Right hindlimb (tissue), 1 donor: ENCODE results near the gene ITPRIPL1.
"Not testable (repeated sequence)": the region's sequence is repeated elsewhere in the genome, so short reads cannot be mapped to it uniquely, and the experiment has no call there.

ENCODE experiments used
- DNase-seq: peaks from one replicate; pipeline ENCODE4 v3.0.0-alpha.2; 2018

Gene ITPRIPL1, protein sequence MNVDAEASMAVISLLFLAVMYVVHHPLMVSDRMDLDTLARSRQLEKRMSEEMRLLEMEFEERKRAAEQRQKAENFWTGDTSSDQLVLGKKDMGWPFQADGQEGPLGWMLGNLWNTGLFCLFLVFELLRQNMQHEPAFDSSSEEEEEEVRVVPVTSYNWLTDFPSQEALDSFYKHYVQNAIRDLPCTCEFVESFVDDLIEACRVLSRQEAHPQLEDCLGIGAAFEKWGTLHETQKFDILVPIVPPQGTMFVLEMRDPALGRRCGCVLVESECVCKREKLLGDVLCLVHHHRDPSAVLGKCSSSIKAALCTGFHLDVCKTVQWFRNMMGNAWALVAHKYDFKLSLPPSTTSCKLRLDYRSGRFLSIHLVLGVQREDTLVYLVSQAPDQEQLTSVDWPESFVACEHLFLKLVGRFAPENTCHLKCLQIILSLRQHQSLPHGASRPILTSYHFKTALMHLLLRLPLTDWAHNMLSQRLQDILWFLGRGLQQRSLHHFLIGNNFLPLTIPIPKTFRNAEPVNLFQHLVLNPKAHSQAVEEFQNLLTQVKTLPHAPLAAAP

DNA sequence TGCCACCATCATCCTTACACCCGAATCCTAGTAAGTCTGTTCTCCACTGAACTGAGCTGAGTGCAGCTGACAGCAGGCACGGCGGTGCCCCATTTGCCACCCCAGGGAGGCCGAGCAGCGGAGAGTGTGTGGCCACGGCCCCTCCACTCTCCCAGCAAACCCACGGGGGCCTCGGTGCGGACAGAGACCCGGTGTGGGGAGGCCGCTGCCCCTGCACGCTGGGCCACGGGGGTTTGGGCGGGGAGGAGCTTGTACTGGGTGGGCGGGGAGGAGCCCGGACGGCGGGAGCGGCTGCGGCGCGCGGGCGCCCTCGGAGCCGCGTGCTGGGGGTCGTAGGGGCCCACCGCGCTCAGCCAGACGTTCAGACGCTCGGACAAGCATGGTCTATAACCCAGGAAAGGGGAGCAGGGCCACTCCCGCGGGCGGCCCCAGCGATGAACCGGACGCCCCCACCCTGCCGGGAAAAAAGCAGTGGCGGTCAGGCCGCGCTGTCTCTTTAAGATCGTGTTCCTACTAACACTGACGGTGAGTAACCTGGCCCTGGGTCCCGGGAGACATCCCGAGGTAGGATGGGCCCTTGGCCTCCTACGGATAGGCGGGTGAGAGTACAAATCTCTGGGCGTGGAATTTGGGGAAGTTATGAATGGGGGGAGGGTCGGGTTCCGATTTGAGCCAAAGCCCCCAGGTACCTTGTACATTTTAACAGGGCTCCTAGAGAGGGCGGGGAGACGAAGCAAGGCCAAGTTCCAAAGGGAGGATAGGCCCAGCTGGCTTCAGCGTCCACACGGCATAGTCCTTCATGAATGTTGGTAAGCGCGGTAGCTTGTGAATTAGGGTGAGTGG is at the start of gene ITPRIPL1:
ITPRIPL1 (plus strand) TSS at position 277 of the 843 bp plus-strand sequence; CDS start at position 800, 523 bp downstream.
- peak; percentile 52 for DNase-seq

DNA sequence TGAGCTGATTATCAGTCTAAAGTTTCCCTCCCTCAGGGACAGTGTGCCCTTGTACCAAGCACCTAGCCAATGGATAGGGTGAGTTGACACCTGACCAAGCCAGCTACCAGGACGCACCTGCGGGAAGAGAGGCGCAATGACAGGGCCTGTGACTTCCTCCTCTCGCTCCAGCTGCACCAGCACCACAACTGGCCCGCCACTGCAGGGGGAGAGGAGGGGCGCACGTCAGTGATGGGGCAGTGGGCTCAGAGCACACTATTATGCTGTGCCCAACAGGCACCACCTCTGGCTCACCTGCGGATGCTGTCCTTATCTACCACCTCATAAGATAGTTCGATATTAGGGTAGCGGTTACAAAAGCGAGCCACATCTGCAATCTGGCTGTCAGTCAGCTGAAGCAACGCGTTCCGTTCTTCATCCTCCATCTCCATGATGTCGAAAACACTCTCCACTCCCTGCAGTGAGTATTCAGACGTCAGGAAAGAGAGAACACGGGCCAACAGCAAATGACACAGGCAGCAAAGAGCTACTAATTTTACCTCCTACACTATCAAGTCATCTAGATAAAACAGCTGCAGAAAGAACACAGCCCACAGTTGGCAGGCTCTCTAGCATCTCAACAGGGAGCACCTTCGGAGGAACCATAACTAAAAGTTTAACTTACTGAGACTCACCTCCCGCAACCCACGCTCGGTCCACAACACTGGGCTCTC is 48.2 kb upstream of the ITPRIPL1 start:
- no peak for DNase-seq

DNA sequence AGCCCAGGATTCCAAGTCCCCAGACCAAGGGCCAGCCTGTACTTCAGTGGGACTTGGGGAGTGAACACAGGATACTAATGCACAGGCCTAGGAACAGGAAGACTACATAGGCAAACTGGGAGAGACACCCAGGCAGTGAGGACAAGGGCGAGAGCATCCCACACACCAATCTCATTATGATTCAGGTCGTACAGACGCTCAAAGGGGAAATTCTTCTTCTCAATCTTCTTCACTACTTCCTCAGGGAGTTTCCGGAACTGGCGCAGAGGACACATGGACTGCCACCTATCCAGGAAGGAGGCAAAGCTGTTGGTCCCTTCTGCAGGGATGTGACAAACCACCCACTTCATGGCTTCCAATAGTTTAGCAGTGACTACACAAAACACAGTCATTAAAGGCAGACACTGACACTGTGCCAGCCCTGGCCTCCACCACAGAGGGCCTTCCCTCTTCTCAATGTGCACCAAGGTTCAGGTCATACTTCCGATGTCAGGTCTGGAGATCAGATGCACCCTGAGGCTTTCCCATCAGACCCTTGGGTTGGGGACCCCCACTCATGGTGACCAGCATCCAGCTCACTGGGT is 37.8 kb upstream of the ITPRIPL1 start:
- no peak for DNase-seq

DNA sequence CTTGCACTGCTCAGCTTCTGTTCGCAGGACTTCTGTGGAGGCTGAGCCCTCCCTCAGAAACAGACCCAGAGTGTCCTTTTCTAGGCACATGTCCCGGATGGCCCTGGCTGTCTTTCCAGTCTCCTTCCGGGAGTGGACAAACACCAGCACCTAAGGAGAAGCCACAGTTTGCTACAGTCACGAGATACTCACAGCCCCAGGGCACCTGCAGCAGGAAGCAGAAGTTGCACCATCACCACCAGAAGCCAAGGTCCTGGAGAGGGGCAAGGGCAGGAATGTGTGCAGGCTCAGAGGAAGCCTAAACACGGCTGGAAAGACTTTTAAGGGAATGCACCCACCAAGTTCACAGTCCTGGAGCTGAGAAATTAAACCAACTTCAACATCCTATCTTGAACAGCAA is 33.4 kb upstream of the ITPRIPL1 start:
- DNase-seq: no peak

DNA sequence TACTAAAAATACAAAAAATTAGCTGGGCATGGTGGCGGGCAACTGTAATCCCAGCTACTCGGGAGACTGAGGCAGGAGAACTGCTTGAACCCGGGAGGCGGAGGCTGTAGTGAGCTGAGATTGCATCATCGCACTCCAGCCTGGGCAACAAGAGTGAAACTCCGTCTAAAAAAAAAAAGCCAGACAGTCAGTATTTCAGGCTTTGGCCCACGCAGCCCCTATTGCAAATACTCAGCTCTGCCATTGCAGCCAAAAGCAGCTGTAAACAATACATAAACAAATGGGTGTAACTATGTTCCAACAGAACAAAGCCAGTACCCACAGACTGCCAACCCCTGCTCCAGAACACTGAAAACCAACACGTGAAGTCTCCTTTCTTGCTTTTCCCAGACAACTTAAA is 30.8 kb upstream of the ITPRIPL1 start:
- not testable (repeated sequence) for DNase-seq

DNA sequence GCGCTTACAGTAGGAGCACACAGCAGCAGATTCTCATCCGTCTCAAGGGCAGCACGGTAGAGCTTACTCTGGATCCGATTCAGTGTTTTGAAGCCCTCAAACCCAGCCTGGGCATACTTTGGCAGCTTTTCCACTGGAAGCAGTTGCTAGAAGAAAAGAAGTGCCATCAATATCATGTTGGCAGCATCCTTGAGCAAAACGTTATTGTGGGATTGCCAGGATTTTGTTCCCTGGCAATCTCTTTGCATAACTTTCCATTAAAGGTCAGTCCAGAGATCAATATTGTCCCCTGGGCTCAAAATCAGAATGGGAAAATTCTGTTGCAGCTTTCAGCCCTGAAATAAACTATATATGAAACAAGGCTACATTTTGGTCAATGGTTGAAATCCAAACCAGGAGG is 28.2 kb upstream of the ITPRIPL1 start:
- no peak for DNase-seq

DNA sequence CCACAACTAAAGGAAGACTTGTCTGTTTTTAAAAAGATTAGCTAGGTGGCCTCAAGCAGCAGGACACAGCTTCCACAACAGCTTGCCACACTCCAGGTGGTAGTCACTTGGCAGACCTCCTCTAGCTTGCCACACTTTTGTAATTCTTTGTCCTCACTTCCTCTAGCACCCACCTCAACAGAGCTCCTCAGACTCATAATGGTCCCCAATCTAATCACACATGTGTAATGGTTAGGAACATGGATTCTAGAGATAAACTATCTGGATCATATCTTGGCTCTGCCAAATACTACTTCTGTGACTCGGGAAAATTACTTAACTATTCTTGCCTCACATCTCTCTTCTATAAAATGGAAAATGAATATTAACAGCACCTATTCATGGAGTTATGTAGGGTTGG is 23.3 kb upstream of the ITPRIPL1 start:
- DNase-seq: no peak

DNA sequence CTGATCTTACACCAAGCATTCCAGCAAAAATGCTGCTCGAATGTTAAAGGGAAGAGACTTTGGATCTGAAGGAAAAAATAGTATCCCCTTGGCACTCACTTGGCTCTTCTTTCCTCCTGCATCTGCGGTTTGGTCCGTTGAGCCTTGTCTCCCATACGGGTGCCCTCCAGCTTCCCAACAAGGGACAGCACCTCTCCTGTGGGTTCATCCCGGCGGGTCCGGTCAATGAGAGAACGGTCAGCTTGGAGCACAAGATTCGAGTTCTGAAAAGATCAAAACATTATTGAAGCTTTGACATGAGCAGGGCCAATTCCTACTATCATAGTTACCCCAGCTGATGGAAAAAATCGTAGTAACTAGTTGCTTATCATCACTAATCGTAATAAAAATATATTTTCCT is 20.5 kb upstream of the ITPRIPL1 start:
- no peak for DNase-seq

DNA sequence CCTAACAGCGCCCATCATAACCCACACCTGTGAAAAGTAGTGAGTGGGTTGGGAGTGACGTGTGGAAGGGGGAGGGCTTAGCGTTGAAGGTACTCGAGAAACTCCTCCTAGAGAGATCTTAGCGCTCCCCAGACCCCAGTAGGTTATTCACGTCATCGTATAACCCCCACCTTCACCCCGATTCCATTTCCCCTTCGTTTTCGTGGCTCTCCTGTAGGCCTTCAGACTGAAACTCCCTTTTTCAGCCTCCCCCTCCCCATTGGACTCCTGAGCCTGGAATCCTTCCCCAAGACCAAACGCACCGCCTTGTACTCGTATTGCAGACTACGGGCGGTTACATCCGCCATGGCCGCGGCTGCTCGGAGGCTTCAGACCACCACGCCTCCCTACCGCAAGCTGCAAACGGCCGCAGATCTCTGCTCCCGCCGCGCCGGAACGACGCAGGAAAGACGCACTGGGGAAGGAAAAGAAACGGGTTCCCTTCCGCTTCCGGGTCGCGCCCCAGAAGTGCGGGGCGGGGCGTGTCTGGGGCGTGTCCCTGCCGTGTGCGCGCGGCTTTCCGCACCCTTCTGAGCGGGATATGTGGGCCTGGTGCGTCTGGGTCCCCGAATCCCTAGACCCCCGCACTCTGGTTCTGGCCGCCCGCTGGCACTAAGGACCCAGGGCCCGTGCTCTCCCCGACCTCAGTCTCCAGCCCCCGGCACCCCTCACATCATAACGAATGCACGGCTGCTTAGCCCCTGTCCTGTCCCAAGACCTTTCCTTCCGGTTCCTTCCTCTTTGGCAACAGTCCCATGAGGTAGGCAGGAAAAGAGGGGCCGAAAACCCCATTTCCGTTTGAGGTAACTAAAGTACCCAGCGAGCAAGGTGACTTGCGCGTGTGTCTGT is 19.8 kb upstream of the ITPRIPL1 start, which contains the start of gene SNRNP200:
SNRNP200 (minus strand) TSS at position 456 of the 888 bp plus-strand sequence; CDS start at position 347, 109 bp downstream.
- DNase-seq: peak; percentile 91

DNA sequence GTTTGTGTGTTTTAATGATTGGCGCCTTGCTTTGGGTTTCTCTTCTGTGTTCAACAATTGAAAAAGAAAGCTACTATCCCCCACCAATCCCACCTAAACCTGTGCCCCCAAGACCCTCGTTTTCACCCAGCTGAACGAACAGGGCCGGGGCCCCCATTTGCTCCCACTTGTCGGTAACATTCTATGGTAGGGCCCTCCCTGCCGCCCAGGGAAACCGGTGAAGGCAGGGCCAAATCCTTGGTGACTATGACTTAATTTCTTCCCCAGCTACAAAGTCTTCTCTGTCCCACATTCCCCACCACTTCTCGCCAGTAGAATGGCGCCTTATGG is 19.2 kb upstream of the ITPRIPL1 start:
- no peak for DNase-seq

DNA sequence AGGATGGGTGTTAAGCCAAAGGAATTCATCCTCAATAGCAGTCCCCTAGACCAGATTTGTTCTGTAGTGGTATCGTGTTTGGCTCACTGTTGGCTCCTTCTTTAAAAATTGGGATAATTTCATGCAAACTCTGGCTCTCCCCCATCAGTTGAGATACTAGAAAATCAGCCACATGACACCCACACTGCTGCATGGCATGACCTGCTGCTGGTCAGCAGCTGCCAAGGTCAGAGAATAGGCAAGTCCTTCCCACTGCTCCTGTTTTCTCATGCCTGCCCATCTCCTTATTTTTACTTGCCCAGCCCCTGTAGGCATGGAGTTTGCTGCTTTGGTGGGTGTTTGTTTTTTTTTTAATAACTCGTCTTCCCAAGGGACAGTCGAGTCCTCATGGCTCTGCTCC is 18.7 kb upstream of the ITPRIPL1 start:
- DNase-seq: no peak

DNA sequence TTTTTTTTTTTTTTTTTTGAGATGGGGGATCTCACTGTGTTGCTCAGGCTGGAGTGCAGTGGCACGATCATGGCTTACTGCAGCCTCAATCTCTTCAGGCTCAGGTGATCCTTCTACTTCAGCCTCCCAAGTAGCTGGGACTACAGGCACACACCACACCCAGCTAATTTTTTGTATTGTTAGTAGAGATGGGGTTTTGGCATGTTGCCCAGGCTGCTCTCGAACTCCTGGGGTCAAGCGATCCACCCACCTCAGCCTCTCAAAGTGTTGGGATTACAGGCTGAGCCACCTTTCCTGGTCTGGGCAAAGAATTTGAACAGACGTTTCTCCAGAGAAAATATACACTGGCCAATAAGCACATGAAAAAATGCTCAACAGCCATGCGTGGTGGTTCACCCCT is 16.9 kb upstream of the ITPRIPL1 start:
- DNase-seq: no peak

DNA sequence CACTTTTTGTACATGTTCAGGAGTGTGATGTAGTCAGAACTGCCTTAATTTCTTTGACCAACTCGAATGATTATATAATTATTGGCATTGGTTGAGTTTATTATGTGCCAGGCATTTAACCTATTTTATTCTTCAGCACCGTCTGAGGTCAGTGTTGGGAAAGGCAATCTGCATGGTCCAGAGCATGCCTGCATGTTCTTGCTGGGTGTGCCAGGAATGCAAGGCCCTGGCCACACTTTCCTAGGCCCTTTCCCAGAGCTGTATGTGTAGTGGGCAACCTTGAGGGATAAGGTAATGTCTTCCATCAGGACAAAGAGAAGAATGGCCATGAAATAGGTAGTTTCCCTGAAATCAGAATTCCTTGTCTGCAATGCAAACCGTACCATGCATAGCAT is 10.1 kb upstream of the ITPRIPL1 start:
- DNase-seq: no peak

DNA sequence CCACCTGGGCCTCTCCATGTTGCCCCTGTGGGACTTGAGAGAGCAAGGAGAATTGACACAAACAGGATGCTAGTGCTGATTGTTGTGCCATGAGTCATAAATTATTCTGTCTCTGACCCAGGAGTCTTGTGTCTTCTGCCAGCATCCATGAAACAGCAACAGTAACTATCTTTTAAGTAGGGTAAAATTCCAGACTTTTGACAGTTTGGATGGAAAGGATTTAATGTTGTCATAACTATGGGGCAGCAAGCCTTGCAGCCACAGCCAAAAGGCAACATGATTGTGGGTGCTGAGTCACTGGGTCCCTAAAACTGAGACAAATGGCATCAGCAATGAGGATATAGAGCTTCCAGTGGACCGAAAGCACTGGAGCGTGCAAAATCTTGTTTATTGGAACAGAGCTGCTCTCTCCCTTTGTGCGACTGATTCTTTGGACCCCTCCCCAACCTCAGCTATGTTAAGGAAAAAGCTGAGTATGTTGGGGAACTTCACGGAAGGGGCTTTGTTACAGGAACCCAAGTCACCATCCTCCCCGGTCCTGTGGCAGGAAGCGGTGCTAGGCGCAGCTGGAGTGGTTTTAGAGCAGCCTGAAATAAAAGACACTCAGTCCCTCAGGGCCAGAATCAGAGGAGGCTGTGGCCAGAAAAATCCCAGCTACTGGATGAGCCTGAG is 9.6 kb upstream of the ITPRIPL1 start:
- DNase-seq: no peak

DNA sequence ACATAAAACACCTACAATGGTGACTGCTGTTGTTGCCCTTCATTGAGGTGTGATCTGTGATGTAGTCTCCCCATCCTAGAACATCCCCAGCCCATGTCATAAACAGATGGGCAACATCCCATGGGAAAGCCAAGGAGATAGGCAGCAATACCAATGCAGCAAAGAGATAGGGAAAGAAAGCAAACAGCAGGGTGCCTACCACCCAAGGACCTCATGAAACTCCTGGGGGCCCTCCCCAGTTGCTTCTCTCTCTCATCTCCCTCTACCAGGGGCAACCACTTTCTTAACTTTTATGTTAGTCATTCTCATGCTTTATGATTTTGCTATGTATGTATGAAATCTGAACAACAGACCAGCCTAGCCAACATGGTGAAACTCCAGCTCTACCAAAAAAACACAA is 8.1 kb upstream of the ITPRIPL1 start:
- DNase-seq: no peak

DNA sequence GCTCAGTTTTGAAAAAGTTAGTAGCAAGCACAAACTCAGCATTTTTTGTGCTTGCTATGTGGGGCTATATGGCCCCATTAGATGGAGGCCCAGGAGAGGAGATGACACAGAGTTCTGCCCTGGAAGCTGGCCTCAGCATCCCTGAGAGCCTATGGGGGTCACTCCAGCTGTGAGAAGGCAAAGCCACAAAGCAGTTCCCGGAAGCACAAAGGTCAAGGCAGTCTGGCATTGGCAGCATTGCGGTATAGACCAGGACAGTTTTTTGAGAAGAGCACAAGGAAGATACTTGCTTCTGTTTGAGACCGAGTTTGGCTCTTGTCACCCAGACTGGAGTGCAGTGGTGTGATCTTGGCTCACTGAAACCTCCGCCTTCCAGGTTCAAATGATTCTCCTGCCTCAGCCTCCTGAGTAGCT is 7.5 kb upstream of the ITPRIPL1 start:
- no peak for DNase-seq

DNA sequence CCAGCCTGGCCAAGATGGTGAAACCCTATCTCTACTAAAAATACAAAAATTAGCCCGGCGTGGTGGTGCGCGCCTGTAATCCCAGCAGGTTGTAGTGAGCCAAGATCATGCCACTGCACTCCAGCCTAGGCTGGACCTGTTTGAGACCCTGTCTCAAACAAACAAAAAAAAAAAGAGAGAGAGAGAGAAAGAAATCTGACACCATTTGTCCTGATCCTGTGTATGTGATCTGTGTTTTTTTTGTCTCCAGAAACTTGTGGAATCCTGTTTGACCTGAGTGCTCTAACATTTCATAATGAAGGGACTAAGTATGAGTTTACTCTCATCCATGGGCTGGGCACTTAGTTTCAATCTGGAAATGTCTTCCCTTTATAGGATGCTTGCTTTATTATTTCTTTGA is 6.4 kb upstream of the ITPRIPL1 start:
- DNase-seq: no peak

DNA sequence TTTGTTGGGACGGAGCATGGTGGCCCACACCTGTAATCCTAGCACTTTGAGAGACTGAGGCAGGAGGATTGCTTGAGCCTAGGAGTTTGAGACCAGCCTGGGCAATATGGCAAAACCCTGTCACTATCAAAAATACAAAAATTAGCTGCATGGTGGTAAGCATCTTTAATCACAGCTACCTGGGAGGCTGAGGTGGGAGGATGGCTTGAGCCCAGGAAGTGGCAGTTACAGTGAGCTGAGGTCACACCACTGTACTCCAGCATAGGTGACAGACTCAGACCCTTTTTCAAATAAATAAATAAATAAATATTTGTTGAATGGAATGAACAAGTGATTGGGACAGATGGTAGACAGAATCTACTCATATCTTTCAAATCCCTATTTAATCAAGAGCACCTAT is 5.7 kb upstream of the ITPRIPL1 start:
- DNase-seq: no peak

DNA sequence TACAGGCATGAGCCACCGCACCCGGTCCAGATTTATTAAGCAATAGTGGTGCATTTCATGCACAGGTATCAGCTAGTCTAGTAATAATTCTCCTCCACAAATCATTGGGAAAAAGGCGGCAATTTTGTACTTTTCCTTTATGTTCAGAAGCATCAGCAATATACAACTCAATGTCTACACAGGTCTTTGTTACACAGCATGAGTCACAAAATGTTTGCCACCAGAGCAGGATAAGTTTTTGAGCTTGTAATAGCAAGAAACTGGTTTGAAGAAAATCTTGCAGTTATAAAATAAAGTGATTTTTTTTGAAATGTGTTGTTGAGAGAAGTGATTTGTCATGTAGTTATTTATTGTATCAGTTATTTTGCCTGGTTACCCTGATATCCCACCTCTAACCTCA is 4.8 kb upstream of the ITPRIPL1 start:
- DNase-seq: no peak

DNA sequence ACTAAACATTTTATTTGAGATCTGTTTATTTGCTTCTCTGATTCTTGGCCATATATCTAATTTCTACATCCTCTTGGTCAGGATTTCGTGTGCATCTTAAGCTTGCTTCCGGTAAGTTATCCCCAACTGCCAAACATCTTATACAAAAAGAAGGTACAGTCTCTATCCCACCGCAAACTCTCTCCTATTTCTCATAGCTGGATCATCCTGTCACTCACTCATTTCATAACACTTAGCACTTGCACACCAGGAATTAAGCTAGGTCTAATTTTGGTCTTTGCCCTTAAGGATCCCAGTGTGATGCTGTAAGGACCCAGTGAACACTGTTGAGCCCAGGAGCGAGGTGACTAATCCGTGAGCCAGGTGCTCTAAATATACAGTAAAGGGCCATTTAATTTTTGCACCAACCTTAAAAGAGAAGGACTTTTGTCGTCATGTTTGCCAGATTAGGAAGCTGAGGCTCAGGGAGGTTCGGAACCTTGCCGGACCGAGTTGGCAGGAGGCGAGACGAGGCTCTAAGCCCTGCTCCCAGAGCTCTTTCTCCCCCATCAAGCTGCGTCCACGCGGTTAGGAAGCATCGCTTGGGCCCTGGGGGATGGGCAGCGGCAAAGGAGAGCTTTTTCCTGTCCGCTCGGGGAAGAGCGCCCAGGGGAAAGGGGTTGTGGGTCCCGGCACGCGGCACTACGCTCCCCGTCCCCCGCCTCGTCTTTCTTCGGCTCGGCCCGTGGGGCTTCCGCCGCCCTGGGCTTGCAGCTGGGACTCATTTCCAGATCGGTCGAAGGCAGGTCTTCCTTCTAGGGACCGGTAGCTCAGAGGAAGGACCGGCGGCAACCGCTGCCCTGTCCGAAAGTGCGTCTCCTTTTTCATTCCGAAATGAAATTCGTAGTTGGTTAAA is 4.1 kb upstream of the ITPRIPL1 start:
- peak; percentile 40 for DNase-seq
